Smooth muscle cell (in vitro differentiated cells): ENCODE data around the gene SLC46A3. TPM values are rescaled to one million over a fixed set of nuclear protein-coding genes. Genes with fewer than 3 reads are reported as not detected.

Source experiments
- DNase-seq: peaks from one replicate; lab custom pipeline; 2025; ENCODE audit not compliant: unreplicated experiment; lab: John Stamatoyannopoulos, UW
- H2AFZ ChIP-seq: fragments of 200-600 bp; sonication (generic); 2 replicates; pipeline ENCODE4 v1.6.0; 2016; ENCODE audit warnings: antibody characterized with exemption, low read depth, mild to moderate bottlenecking
- H3F3A ChIP-seq: fragments of 200-600 bp; sonication (generic); 2 replicates; pipeline ENCODE4 v1.6.0; 2017; ENCODE audit warnings: antibody characterized with exemption, low read depth
- H3K27ac ChIP-seq: fragments of 200-600 bp; sonication (generic); 2 replicates; pipeline ENCODE4 v1.5.1; 2016; ENCODE audit warnings: low read depth, mild to moderate bottlenecking
- H3K27me3 ChIP-seq: fragments of 200-600 bp; sonication (generic); 2 replicates; pipeline ENCODE4 v1.6.1; 2016; ENCODE audit warnings: low read depth, mild to moderate bottlenecking
- H3K36me3 ChIP-seq: fragments of 200-600 bp; sonication (generic); 2 replicates; pipeline ENCODE4 v1.5.1; 2016; ENCODE audit warnings: low read depth
- H3K4me1 ChIP-seq: fragments of 200-600 bp; sonication (generic); 2 replicates; pipeline ENCODE4 v1.5.1; 2016; ENCODE audit warnings: low read depth
- H3K4me2 ChIP-seq: fragments of 200-600 bp; sonication (generic); 2 replicates; pipeline ENCODE4 v1.6.0; 2016; ENCODE audit warnings: mild to moderate bottlenecking
- H3K4me3 ChIP-seq: fragments of 200-600 bp; sonication (generic); 2 replicates; pipeline ENCODE4 v1.5.1; 2016; ENCODE audit warnings: mild to moderate bottlenecking
- H3K79me2 ChIP-seq: fragments of 200-600 bp; sonication (generic); 2 replicates; pipeline ENCODE4 v1.6.0; 2016; ENCODE audit warnings: low read depth, mild to moderate bottlenecking
- H3K9ac ChIP-seq: fragments of 200-600 bp; sonication (generic); 2 replicates; pipeline ENCODE4 v1.6.0; 2016; ENCODE audit warnings: low read depth
- H3K9me3 ChIP-seq: fragments of 200-600 bp; sonication (generic); replicated peaks from 2 replicates; pipeline ENCODE4 v1.5.1; 2016; ENCODE audit warnings: low read depth
- H4K20me1 ChIP-seq: fragments of 200-600 bp; sonication (generic); 2 replicates; pipeline ENCODE4 v1.6.0; 2016; ENCODE audit warnings: low read depth
- WGBS: methylation state at CpG from one replicate; pipeline ENCODE4 v1.1.7; 2016; ENCODE audit warnings: low lambda C conversion rate; 5-methylcytosine and 5-hydroxymethylcytosine counted together
- polyA plus RNA-seq: library from polyadenylated mRNA; unstranded; fragments of >200 nt; fragmentation: Nextera tagmentation; extraction: Ambion mirVana; gene quantifications from 2 replicates; pipeline ENCODE4 v1.2.1, GENCODE V29; 2016
- total RNA-seq: library from RNA; depleted of rRNA; stranded (reverse); fragments of >200 nt; gene quantifications from 2 replicates; pipeline ENCODE4 v1.2.3, GENCODE V29; 2014
- TF ChIP-seq, protein P1 (sequence below): fragments of 200-600 bp; sonication (generic); IDR thresholded peaks from 2 replicates; pipeline ENCODE4 v1.5.1; 2017; ENCODE audit warnings: borderline replicate concordance, mild to moderate bottlenecking, antibody characterized with exemption; ENCODE audit not compliant: insufficient read depth, poor library complexity, severe bottlenecking

Gene SLC46A3
- total and polyA plus RNA-seq, 2 experiments from 2014 or later = 11.2 to 20.2 TPM

DNA sequence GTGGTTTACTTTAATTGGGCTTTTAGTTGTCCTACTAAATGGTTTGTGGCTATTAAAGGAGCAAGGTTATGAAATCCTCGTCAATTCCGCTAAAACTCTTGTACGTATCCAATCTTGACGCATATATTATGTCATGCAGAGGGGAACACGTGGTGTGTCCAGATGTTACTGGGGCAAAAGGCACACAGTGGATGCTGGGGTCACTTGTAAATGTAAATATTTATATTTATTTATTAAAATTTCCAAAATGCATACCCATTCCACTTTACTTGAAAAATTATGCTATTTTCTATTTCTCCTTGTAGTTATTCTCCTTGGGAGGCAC is 36.7 kb upstream of the SLC46A3 start:
- H3K4me3 ChIP-seq = peak overlapping the region; percentile 36
- H3F3A ChIP-seq = peaks cover 22% of the 10 kb centered on the region
- H2AFZ ChIP-seq = peak overlapping the region; percentile 96
- peaks cover 7% of the 10 kb centered on the region for H3K36me3 ChIP-seq
- H3K9ac ChIP-seq = peak overlapping the region; percentile 79
- WGBS = 10% methylated on average over 5 of the region's 5 CpGs
- peaks cover 10% of the 10 kb centered on the region for H3K9me3 ChIP-seq
- TF ChIP-seq, protein P1, sequence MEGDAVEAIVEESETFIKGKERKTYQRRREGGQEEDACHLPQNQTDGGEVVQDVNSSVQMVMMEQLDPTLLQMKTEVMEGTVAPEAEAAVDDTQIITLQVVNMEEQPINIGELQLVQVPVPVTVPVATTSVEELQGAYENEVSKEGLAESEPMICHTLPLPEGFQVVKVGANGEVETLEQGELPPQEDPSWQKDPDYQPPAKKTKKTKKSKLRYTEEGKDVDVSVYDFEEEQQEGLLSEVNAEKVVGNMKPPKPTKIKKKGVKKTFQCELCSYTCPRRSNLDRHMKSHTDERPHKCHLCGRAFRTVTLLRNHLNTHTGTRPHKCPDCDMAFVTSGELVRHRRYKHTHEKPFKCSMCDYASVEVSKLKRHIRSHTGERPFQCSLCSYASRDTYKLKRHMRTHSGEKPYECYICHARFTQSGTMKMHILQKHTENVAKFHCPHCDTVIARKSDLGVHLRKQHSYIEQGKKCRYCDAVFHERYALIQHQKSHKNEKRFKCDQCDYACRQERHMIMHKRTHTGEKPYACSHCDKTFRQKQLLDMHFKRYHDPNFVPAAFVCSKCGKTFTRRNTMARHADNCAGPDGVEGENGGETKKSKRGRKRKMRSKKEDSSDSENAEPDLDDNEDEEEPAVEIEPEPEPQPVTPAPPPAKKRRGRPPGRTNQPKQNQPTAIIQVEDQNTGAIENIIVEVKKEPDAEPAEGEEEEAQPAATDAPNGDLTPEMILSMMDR = no peak
- H3K4me2 ChIP-seq = peak overlapping the region; percentile 81
- H4K20me1 ChIP-seq = no peaks in the 10 kb centered on the region
- peak overlapping the region; percentile 95 for H3K27ac ChIP-seq
- no peaks in the 10 kb centered on the region for H3K79me2 ChIP-seq
- no peaks in the 10 kb centered on the region for H3K27me3 ChIP-seq
- H3K4me1 ChIP-seq = peaks cover 4% of the 10 kb centered on the region
- DNase-seq = no peak

GRCh38 chr13:28754698-28755545 is 36.2 kb upstream of the SLC46A3 start:
- Histone ChIP-seq H4K20me1 (no peaks in the 10 kb centered on the region), H3F3A (peaks cover 22% of the 10 kb centered on the region), H3K4me1 (peaks cover 4% of the 10 kb centered on the region), H3K4me2 (peak overlapping the region; percentile 81), H3K4me3 (peak overlapping the region; percentile 36), H3K27ac (peak overlapping the region; percentile 95), H3K79me2 (no peaks in the 10 kb centered on the region), H3K27me3 (no peaks in the 10 kb centered on the region), H3K36me3 (peaks cover 7% of the 10 kb centered on the region), H3K9me3 (peaks cover 10% of the 10 kb centered on the region), H3K9ac (peak overlapping the region; percentile 79), H2AFZ (peak overlapping the region; percentile 96)
- 45% methylated on average over 32 of the region's 32 CpGs for WGBS
- TF ChIP-seq, protein P1 = peak; percentile 24
- no peak for DNase-seq

DNA sequence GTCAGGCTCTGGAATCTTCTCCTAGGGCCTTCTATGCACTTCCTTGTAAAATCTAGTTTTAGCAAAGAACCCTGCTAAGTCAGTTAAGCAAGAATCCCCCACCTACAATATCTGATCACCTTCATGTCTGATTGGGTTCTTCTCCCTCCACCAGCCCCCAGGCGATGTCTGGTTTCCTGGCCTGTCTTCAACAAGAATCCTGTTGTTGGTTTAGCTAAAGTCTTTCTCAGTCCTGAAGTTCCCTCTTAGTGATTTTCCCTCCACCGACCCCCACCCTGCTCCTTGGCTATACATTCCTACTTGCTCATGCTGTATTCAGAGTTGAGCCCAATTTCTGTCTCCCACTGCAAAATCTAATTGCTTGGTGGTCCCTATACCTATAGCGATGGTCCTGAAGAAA is 35.2 kb upstream of the SLC46A3 start:
- no peak overlapping the region for H2AFZ ChIP-seq

More for the DNA sequence above, 35.2 kb upstream of the SLC46A3 start:
- peak overlapping the region; percentile 95 for H3K27ac ChIP-seq
- H3K4me1 ChIP-seq = peaks cover 4% of the 10 kb centered on the region
- H3K9ac ChIP-seq = peak overlapping the region; percentile 12
- WGBS = 77% methylated on average over 3 of the region's 3 CpGs
- H3F3A ChIP-seq = peaks cover 22% of the 10 kb centered on the region
- peak overlapping the region; percentile 81 for H3K4me2 ChIP-seq
- no peaks in the 10 kb centered on the region for H3K79me2 ChIP-seq
- TF ChIP-seq, protein P1 = no peak
- H3K36me3 ChIP-seq = peaks cover 7% of the 10 kb centered on the region
- no peaks in the 10 kb centered on the region for H3K27me3 ChIP-seq
- H3K9me3 ChIP-seq = peaks cover 9% of the 10 kb centered on the region
- H4K20me1 ChIP-seq = no peaks in the 10 kb centered on the region
- DNase-seq = no peak
- no peak overlapping the region for H3K4me3 ChIP-seq
